ENCODE measurements around the gene STK10. TPM values are rescaled to one million over a fixed set of nuclear protein-coding genes. Genes with fewer than 3 reads are reported as not detected.
A peak's percentile ranks its signal among the peaks of the same experiment; 100 is the strongest.

Gene STK10
- total RNA-seq, 1 experiment from 2014 or later, result 25.7 TPM

- H3K9ac ChIP-seq (ENCODE audit: low read length), result no peak overlapping the region
- ATAC-seq (no peak; the same call in 1 of the 2 replicates), DNase-seq (no peak)
- H3K9me3 ChIP-seq (ENCODE audit: low read length), result no peaks in the 10 kb centered on the region
- BruUV-seq (replicated peaks), result no TSS peak
- TF ChIP-seq EZH2 (IDR thresholded peaks at IDR 0.05; ENCODE audit: low read length, unreplicated experiment) (no peak), EZH2phosphoT487 (IDR thresholded peaks at IDR 0.05; ENCODE audit: borderline replicate concordance, low read length) (no peak)
- TF ChIP-seq, protein P1, sequence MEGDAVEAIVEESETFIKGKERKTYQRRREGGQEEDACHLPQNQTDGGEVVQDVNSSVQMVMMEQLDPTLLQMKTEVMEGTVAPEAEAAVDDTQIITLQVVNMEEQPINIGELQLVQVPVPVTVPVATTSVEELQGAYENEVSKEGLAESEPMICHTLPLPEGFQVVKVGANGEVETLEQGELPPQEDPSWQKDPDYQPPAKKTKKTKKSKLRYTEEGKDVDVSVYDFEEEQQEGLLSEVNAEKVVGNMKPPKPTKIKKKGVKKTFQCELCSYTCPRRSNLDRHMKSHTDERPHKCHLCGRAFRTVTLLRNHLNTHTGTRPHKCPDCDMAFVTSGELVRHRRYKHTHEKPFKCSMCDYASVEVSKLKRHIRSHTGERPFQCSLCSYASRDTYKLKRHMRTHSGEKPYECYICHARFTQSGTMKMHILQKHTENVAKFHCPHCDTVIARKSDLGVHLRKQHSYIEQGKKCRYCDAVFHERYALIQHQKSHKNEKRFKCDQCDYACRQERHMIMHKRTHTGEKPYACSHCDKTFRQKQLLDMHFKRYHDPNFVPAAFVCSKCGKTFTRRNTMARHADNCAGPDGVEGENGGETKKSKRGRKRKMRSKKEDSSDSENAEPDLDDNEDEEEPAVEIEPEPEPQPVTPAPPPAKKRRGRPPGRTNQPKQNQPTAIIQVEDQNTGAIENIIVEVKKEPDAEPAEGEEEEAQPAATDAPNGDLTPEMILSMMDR (conservative IDR thresholded peaks at IDR 0.05; ENCODE audit: low read depth, low read length), result no peak
- H3K4me3 ChIP-seq (ENCODE audit: low read length), result no peak overlapping the region
- H3K4me2 ChIP-seq (ENCODE audit: low read length), result no peak overlapping the region
- no peaks in the 10 kb centered on the region for H3K9me2 ChIP-seq (replicated peaks; ENCODE audit: low read length)
- H3K4me1 ChIP-seq (ENCODE audit: insufficient read depth, low read length), result no peaks in the 10 kb centered on the region
- H3K27ac ChIP-seq (ENCODE audit: low read length), result no peak overlapping the region
- ChIA-PET POLR2A (ENCODE audit: unreplicated experiment) (no interaction called here), CTCF (interaction anchor here (0.5 kb wide), 1 partner anchor 227 kb away, joined by 11 read pairs; no protein-coding TSS in a partner anchor)
- H2AFZ ChIP-seq (ENCODE audit: low read length), result no peak overlapping the region
- no peaks in the 10 kb centered on the region for H3K27me3 ChIP-seq (ENCODE audit: low read length)
- H4K20me1 ChIP-seq (ENCODE audit: low read length), result peaks cover 15% of the 10 kb centered on the region; the same call in 1 of the 2 replicates
- H3K36me3 ChIP-seq (ENCODE audit: low read depth, low read length), result peaks cover 13% of the 10 kb centered on the region
- intact Hi-C loops (cut with micrococcal nuclease), result loop anchor here (5.0 kb wide), 1 partner anchor 47 kb away; the partner anchor contains the start of gene UBTD2
- H3F3A ChIP-seq (ENCODE audit: low read length, unreplicated experiment), result no peaks in the 10 kb centered on the region
- peaks cover 38% of the 10 kb centered on the region for H3K79me2 ChIP-seq (ENCODE audit: low read length)
Measured at GRCh38 chr5:172235132-172235780, 47.2 kb upstream of the STK10 start.

DNA sequence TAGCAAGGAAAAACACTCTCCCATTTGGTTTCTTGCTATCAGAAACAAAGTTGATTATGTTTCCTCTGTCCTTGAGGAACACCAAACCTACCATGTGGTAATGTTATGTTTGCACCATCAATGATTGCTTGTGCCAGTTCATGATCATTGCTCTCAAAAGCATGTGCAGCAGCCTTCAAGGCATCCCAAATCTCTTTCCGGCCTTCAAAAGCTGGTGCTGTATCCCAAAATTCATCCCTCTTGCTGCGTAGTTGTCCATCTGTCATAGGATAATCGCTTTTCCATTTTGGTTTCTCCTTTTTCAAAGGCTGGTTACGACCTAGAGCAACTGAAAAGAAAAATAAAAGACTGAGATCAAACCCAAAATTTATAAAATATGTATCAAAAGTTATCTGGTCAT is 46.0 kb upstream of the STK10 start:
- DNase-seq (no peak), ATAC-seq (no peak)
- H2AFZ ChIP-seq (ENCODE audit: low read length), result no peak overlapping the region
- no peak overlapping the region for H3K4me3 ChIP-seq (ENCODE audit: low read length)
- H3F3A ChIP-seq (ENCODE audit: low read length, unreplicated experiment), result no peaks in the 10 kb centered on the region
- peaks cover 34% of the 10 kb centered on the region for H3K79me2 ChIP-seq (ENCODE audit: low read length)
- peaks cover 15% of the 10 kb centered on the region for H3K36me3 ChIP-seq (ENCODE audit: low read depth, low read length)
- H3K9me2 ChIP-seq (replicated peaks; ENCODE audit: low read length), result no peaks in the 10 kb centered on the region
- intact Hi-C loops (cut with micrococcal nuclease), result no loop called here
- no peak overlapping the region for H3K9ac ChIP-seq (ENCODE audit: low read length)
- H3K27ac ChIP-seq (ENCODE audit: low read length), result no peak overlapping the region
- no peaks in the 10 kb centered on the region for H3K27me3 ChIP-seq (ENCODE audit: low read length)
- H3K9me3 ChIP-seq (ENCODE audit: low read length), result no peaks in the 10 kb centered on the region
- no TSS peak for BruUV-seq (replicated peaks)
- TF ChIP-seq EZH2 (IDR thresholded peaks at IDR 0.05; ENCODE audit: low read length, unreplicated experiment), result no peak
- TF ChIP-seq EZH2phosphoT487 (IDR thresholded peaks at IDR 0.05; ENCODE audit: borderline replicate concordance, low read length), result no peak
- TF ChIP-seq, protein P1 (conservative IDR thresholded peaks at IDR 0.05; ENCODE audit: low read depth, low read length), result no peak
- POLR2A ChIA-PET (ENCODE audit: unreplicated experiment), result no interaction called here
- peaks cover 15% of the 10 kb centered on the region; the same call in 1 of the 2 replicates for H4K20me1 ChIP-seq (ENCODE audit: low read length)
- CTCF ChIA-PET, result no interaction called here
- no peaks in the 10 kb centered on the region for H3K4me1 ChIP-seq (ENCODE audit: insufficient read depth, low read length)
- no peak overlapping the region for H3K4me2 ChIP-seq (ENCODE audit: low read length)

DNA sequence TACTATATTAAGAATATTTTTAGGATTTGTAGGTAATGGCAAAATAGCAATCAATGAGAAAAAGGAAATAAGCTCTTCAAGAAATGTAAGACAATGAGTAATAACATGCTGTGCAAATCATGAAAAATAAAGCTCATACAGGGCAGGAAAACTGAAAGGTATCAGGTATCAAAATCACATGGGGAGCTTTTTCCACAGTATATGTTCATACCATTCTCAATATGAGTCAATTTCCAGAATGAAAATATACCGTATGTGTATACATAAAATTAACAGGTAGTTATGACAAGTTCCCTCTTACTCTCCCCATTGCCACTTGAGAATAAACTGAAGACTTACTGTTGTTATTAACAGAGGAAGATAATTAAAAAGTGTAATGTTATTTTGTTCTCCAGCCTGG is 41.9 kb upstream of the STK10 start:
- TF ChIP-seq, protein P1 (conservative IDR thresholded peaks at IDR 0.05; ENCODE audit: low read depth, low read length), result no peak
- no peak for TF ChIP-seq EZH2 (IDR thresholded peaks at IDR 0.05; ENCODE audit: low read length, unreplicated experiment)
- no peak for TF ChIP-seq EZH2phosphoT487 (IDR thresholded peaks at IDR 0.05; ENCODE audit: borderline replicate concordance, low read length)
- no peaks in the 10 kb centered on the region for H3K79me2 ChIP-seq (ENCODE audit: low read length)
- ChIA-PET POLR2A (ENCODE audit: unreplicated experiment) (no interaction called here), CTCF (no interaction called here)
- no peaks in the 10 kb centered on the region for H3K4me1 ChIP-seq (ENCODE audit: insufficient read depth, low read length)
- H3F3A ChIP-seq (ENCODE audit: low read length, unreplicated experiment), result no peaks in the 10 kb centered on the region
- DNase-seq (no peak), ATAC-seq (peak; percentile 29)
- no peak overlapping the region for H3K9ac ChIP-seq (ENCODE audit: low read length)
- H4K20me1 ChIP-seq (ENCODE audit: low read length), result no peaks in the 10 kb centered on the region
- no peak overlapping the region for H3K27ac ChIP-seq (ENCODE audit: low read length)
- H3K9me3 ChIP-seq (ENCODE audit: low read length), result no peaks in the 10 kb centered on the region
- intact Hi-C loops (cut with micrococcal nuclease), result no loop called here
- H2AFZ ChIP-seq (ENCODE audit: low read length), result no peak overlapping the region
- no peaks in the 10 kb centered on the region for H3K27me3 ChIP-seq (ENCODE audit: low read length)
- no peak overlapping the region for H3K4me2 ChIP-seq (ENCODE audit: low read length)
- no peaks in the 10 kb centered on the region for H3K9me2 ChIP-seq (replicated peaks; ENCODE audit: low read length)
- no peak overlapping the region for H3K4me3 ChIP-seq (ENCODE audit: low read length)
- BruUV-seq (replicated peaks), result no TSS peak
- H3K36me3 ChIP-seq (ENCODE audit: low read depth, low read length), result peaks cover 19% of the 10 kb centered on the region

All from PC-3 (cell line).